T47D (cell line): ENCODE measurements around the gene OVOL2.

Source experiments
- DNase-seq, 2 experiments: peaks; one replicate each; pipeline versions ENCODE4 v3.0.0 to v3.0.0-alpha.2; 2011 to 2012; ENCODE audit warnings: low read depth in 1 of 2, low spot score in 1 of 2
- JUND ChIP-seq: IDR thresholded peaks from 2 replicates; pipeline ENCODE4 v1.6.1; 2012; ENCODE audit warnings: low read depth
- in situ Hi-C: cut with HindIII; loops from 2 replicates; pipeline ENCODE4 v1.10.0; 2016; ENCODE audit warnings: low sequenced_read_pairs, low pct_unique_long_range_greater_than_20kb

Gene OVOL2

DNA sequence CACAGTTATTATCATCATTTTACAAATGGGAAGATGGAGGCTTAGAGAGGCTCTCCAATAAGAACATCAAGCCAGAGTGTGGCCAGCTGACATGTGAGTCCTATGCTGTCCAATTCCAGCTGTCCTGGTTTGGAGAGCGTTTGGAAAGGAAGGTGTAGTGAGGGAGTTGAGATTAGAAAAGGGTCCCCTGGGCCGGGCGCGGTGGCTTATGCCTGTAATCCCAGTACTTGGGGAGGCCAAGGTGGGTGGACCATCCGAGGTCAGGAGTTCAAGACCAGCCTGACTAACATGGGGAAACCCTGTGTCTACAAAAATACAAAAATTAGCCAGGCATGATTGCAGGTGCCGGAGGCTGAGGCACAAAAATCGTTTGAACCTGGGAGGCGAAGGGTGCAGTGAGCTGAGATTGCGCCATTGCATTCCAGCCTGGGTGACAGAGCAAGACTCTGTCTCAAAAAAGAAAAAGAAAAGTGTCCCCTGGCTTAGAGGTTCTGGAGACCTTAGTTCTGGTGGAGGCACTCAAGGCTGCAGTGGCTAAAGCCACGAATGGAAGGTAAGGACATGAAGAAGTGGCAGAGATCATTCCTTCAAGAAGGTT, 22.1 kb upstream of the OVOL2 start:
- in situ Hi-C loops = no loop called here
- DNase-seq = no peak
- TF ChIP-seq JUND = no peak

GRCh38 chr20:18077157-18077556, 19.4 kb upstream of the OVOL2 start:
- in situ Hi-C loops = no loop called here
- no peak for TF ChIP-seq JUND
- no peak for DNase-seq

- TF ChIP-seq JUND = no peak
- no peak for DNase-seq
- in situ Hi-C loops = no loop called here
Observed at GRCh38 chr20:18072532-18072931, 14.8 kb upstream of the OVOL2 start.

GRCh38 chr20:18066421-18067333, 9.0 kb upstream of the OVOL2 start:
- no peak for TF ChIP-seq JUND
- DNase-seq = peak in 1 of 2 experiments; percentile 45
- in situ Hi-C loops = no loop called here

DNA sequence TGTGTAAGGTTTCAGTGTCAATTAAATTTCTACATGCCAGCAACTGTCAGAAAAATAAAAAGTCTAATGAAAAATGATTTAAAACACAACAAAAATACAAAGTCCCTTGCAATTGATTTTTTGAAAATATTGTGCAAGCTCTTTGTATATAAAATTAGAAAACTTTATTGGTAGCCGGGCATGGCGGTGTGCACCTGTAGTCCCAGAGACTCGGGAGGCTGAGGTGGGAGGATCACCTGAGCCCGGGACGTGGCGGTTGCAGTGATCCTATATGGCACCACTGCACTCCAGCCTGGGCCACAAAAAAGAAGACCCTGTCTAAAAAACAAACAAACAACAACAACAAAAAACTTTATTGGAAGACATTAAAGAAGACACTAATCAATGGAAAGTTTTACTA, 6.0 kb upstream of the OVOL2 start:
- in situ Hi-C loops = no loop called here
- TF ChIP-seq JUND = no peak
- no peak for DNase-seq

- DNase-seq = no peak
- in situ Hi-C loops = no loop called here
- TF ChIP-seq JUND = no peak
Observed at GRCh38 chr20:18059603-18060002, 1.9 kb upstream of the OVOL2 start.

DNA sequence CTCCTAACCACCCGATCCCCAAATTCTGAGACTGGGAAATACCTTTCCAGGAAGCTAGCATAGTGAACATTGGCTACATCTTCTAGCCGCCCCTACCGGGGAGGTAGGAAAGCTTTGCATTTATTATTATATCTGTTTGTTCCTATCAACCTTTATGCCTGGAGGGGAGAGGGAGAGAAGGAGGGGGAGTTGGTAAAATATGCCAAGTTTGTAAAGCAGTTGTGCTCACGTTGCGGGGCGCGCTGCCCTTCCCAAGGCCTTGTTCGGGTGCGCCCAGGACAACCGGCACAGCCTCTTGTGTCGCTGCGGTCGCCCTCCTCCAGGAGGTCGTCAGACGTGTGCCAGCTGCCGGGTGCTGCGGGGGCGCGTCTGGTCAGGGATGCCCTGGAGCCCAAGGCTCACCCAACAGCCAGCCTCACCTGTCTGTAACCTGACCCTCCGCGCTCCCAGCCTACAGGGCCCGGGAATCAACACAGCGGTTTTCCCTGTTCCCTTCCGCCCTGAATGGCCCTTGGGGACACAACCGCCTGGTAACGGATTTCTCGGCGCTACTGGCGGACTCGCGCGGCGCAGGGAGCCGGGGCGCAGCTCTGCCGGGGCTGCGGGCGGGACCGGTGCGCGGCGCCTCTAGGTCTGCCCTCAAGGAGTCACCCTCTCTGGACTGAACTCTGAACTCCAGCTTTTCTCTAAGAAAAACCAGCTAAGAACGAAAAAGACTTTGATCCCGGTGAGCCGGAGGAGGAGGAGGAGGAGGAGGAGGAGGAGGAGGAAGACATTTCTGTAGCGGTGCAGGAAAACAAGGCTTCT, 1.1 kb upstream of the OVOL2 start:
- in situ Hi-C loops = no loop called here
- peak; percentile 75 to 90 for DNase-seq
- TF ChIP-seq JUND = no peak

DNA sequence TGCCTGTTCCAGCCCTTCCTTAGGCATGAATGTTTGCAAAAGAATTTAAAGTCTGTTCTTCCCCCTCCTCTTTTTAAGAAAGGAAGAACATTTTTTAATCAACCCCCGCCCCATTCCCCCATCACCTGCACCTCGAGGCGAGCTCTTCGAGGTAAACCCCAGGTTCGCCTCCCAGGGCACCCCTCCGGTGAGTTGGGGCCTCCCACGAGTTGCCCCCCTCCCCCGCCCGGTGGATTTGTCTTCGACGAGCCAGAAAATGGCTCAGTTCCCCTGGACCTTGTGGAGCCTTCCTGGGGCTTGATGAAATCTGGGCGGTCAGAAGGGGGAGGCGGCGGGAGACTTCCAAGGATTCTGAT, 256 bp upstream of the OVOL2 start:
- DNase-seq = no peak
- no peak for TF ChIP-seq JUND
- in situ Hi-C loops = no loop called here

- in situ Hi-C loops = no loop called here
- TF ChIP-seq JUND = no peak
- DNase-seq = peak; percentile 27 to 59
Observed at GRCh38 chr20:18056174-18057100, 1.3 kb downstream of the OVOL2 start.

DNA sequence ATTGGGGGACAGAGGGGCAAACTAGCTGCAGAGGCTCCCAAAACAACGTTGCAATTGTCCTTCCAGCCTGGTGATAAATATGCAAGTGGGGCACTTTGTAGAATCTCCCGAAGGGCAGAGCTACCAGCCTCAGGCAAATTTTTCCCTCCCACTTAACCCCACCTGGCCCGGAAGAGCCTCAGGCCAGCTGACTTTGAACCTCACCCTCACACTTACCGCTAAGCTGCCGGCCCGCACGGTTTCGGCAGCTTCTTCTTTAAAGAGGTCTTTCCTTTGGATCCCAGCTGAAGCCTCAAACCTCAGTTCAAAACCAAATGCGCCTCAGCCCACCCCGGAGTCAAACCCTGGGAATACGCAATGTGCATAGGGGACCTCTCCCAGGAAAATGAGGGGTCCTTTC, 2.5 kb downstream of the OVOL2 start:
- TF ChIP-seq JUND = no peak
- no peak for DNase-seq
- in situ Hi-C loops = no loop called here

- DNase-seq = peak in 1 of 2 experiments; percentile 44
- no peak for TF ChIP-seq JUND
- in situ Hi-C loops = no loop called here
Observed at GRCh38 chr20:18052856-18053255, 4.9 kb downstream of the OVOL2 start.

- no peak for TF ChIP-seq JUND
- in situ Hi-C loops = no loop called here
- DNase-seq = no peak
Observed at GRCh38 chr20:18050628-18051027, 7.1 kb downstream of the OVOL2 start.
